HepG2 (cell line): ENCODE measurements around the gene TMEM255B. TPM values are rescaled to one million over a fixed set of nuclear protein-coding genes. Genes with fewer than 3 reads are reported as not detected.
A peak's percentile ranks its signal among the peaks of the same experiment; 100 is the strongest.

Experiments
- ARID4A ChIP-seq: sonication (generic); formaldehyde crosslinking; IDR thresholded peaks from 2 replicates; pipeline ENCODE4 v1.5.0; 2020; ENCODE audit warnings: mild to moderate bottlenecking, missing genetic modification reagents, borderline replicate concordance
- ARNT ChIP-seq: fragments of 450-650 bp; IDR thresholded peaks from 2 replicates; pipeline ENCODE4 v1.6.1; 2017
- ATF7-NPFF ChIP-seq: sonication (generic); formaldehyde crosslinking; IDR thresholded peaks from 2 replicates; pipeline ENCODE4 v1.8.1; 2023; ENCODE audit warnings: mild to moderate bottlenecking, low read depth, missing genetic modification reagents, moderate library complexity
- HINFP ChIP-seq: sonication (generic); formaldehyde crosslinking; IDR thresholded peaks from 2 replicates; pipeline ENCODE4 v1.4.0; 2020; ENCODE audit warnings: low read depth, mild to moderate bottlenecking, missing genetic modification reagents
- NCOA1 ChIP-seq: sonication (generic); formaldehyde crosslinking; IDR thresholded peaks from 2 replicates; pipeline ENCODE4 v1.9.0; 2021; ENCODE audit warnings: missing genetic modification reagents
- RBAK ChIP-seq: sonication (generic); formaldehyde crosslinking; IDR thresholded peaks from 2 replicates; pipeline ENCODE4 v1.5.1; 2020; ENCODE audit warnings: mild to moderate bottlenecking, missing genetic modification reagents
- RNF219 ChIP-seq: sonication (generic); formaldehyde crosslinking; IDR thresholded peaks from 2 replicates; pipeline ENCODE4 v1.5.0; 2020; ENCODE audit warnings: mild to moderate bottlenecking, missing genetic modification reagents
- TAF15 ChIP-seq: fragments of 200-400 bp; formaldehyde crosslinking; IDR thresholded peaks from one replicate; pipeline ENCODE4 v1.6.1; 2018; ENCODE audit warnings: mild to moderate bottlenecking, low read depth, low read length; ENCODE audit not compliant: poor library complexity, severe bottlenecking
- TEAD2 ChIP-seq: sonication (generic); formaldehyde crosslinking; IDR thresholded peaks from 2 replicates; pipeline ENCODE4 v1.9.0; 2021; ENCODE audit warnings: missing genetic modification reagents
- TEAD3 ChIP-seq: optimal IDR thresholded peaks from 2 replicates; pipeline ENCODE3; 2016; ENCODE audit warnings: borderline replicate concordance
- ZBTB14 ChIP-seq: sonication (generic); formaldehyde crosslinking; IDR thresholded peaks from 2 replicates; pipeline ENCODE4 v1.4.0; 2020; ENCODE audit warnings: missing genetic modification reagents
- ZBTB8A ChIP-seq: sonication (generic); formaldehyde crosslinking; IDR thresholded peaks from 2 replicates; pipeline ENCODE4 v1.4.0; 2020; ENCODE audit warnings: mild to moderate bottlenecking, low read depth, missing genetic modification reagents, borderline replicate concordance
- ZFP91 ChIP-seq: sonication (generic); formaldehyde crosslinking; IDR thresholded peaks from 2 replicates; pipeline ENCODE4 v1.9.0; 2022; ENCODE audit warnings: missing genetic modification reagents, mild to moderate bottlenecking, borderline replicate concordance
- ZFX ChIP-seq: sonication (generic); formaldehyde crosslinking; IDR thresholded peaks from 2 replicates; pipeline ENCODE4 v1.4.0; 2020; ENCODE audit warnings: mild to moderate bottlenecking, low read depth, missing genetic modification reagents, moderate library complexity
- ZNF350 ChIP-seq: sonication (generic); formaldehyde crosslinking; IDR thresholded peaks from 2 replicates; pipeline ENCODE4 v1.4.0; 2020; ENCODE audit warnings: mild to moderate bottlenecking, low read depth, missing genetic modification reagents, borderline replicate concordance
- ZNF761 ChIP-seq: sonication (generic); formaldehyde crosslinking; conservative IDR thresholded peaks from 2 replicates; pipeline ENCODE4 v1.4.0; 2020; ENCODE audit warnings: mild to moderate bottlenecking, missing genetic modification reagents
- polyA plus RNA-seq, 8 experiments: library from polyadenylated mRNA; depleted of rRNA in 3 of 8; stranded (reverse) in 7 of 8; unstranded in 1 of 8; fragments of >200 nt; fragmentation: Illumina TruSeq in 4 of 8; extraction: Trizol in 4 of 8; gene quantifications; 2 replicates each; pipeline versions ENCODE4 v1.2.1 to v1.2.3, GENCODE V29; 2011 to 2016; ENCODE audit warnings: low read depth in 4 of 8, missing spikeins in 1 of 8, mixed read lengths in 1 of 8; ENCODE audit not compliant: insufficient read depth in 1 of 8
- total RNA-seq, 5 experiments: library from RNA; depleted of rRNA; stranded (reverse); fragments of >200 nt; fragmentation: Illumina TruSeq; extraction: Trizol; gene quantifications; 2 replicates each; pipeline ENCODE4 v1.2.3, GENCODE V29; 2016; ENCODE audit warnings: low read depth in 1 of 5

TMEM255B gene
- total and polyA plus RNA-seq, 2 of the 13 experiments (the other 11 are each of a cell fraction or from before 2014, with no cell fraction given): not detected

- TF ChIP-seq ARID4A (CRISPR knock-in tag) (no peak), HINFP (CRISPR knock-in tag) (no peak), ATF7-NPFF (CRISPR knock-in tag) (no peak), ZFX (CRISPR knock-in tag) (no peak), ZFP91 (0 out of 2 replicates have a peak, but pooled peaks have one; percentile 25), TEAD2 (no peak), ZNF761 (CRISPR knock-in tag) (no peak), ARNT (no peak), TEAD3 (CRISPR knock-in tag) (no peak), NCOA1 (CRISPR knock-in tag) (0 out of 2 replicates have a peak, but pooled peaks have one; percentile 30), ZBTB14 (CRISPR knock-in tag) (no peak), ZNF350 (CRISPR knock-in tag) (0 out of 2 replicates have a peak, but pooled peaks have one; percentile 16), RBAK (CRISPR knock-in tag) (no peak), RNF219 (CRISPR knock-in tag) (no peak), ZBTB8A (CRISPR knock-in tag) (no peak), TAF15 (no peak)
Observed at GRCh38 chr13:113742445-113743120, 16.4 kb upstream of the TMEM255B start (continued).
